SU-DHL-6 (cell line): ENCODE data around the gene ADD3.

ENCODE experiments used
- H2AFZ ChIP-seq: fragments of 200-600 bp; sonication (generic); 2 replicates; pipeline ENCODE4 v1.6.1; 2014; ENCODE audit warnings: low read depth, mild to moderate bottlenecking, moderate library complexity, mixed read lengths, antibody characterized with exemption, low read length; ENCODE audit not compliant: severe bottlenecking
- H3F3A ChIP-seq: fragments of 200-600 bp; shearing (Covaris generic); 2 replicates; pipeline ENCODE4 v1.6.0; 2016; ENCODE audit warnings: antibody characterized with exemption, mild to moderate bottlenecking; ENCODE audit not compliant: insufficient read depth
- H3K27ac ChIP-seq: fragments of 200-600 bp; sonication (generic); 2 replicates; pipeline ENCODE4 v1.5.1; 2016; ENCODE audit warnings: low read depth, mild to moderate bottlenecking, low read length, moderate library complexity, mixed read lengths
- H3K27me3 ChIP-seq: fragments of 200-600 bp; sonication (generic), shearing (Covaris generic); 2 replicates; pipeline ENCODE4 v1.6.0; 2014; ENCODE audit warnings: mild to moderate bottlenecking, low read length
- H3K36me3 ChIP-seq: fragments of 200-600 bp; sonication (generic); 2 replicates; pipeline ENCODE4 v1.6.1; 2014; ENCODE audit warnings: mild to moderate bottlenecking, low read length, mixed read lengths
- H3K4me2 ChIP-seq: fragments of 300-600, 200-600 bp; shearing (Covaris generic), sonication (generic); 2 replicates; pipeline ENCODE4 v1.6.0; 2014; ENCODE audit warnings: low read length, low read depth, mild to moderate bottlenecking; ENCODE audit not compliant: poor library complexity, severe bottlenecking
- H3K4me3 ChIP-seq: fragments of 200-600 bp; sonication (generic); 2 replicates; pipeline ENCODE4 v1.5.1; 2014; ENCODE audit warnings: antibody characterized with exemption, low read length, mild to moderate bottlenecking, mixed read lengths; ENCODE audit not compliant: insufficient read depth, poor library complexity, severe bottlenecking
- H3K79me2 ChIP-seq: fragments of 200-600 bp; sonication (generic); 2 replicates; pipeline ENCODE4 v1.6.1; 2014; ENCODE audit warnings: mild to moderate bottlenecking, low read length, moderate library complexity; ENCODE audit not compliant: insufficient read depth
- H3K9ac ChIP-seq: fragments of 200-600 bp; sonication (generic); 2 replicates; pipeline ENCODE4 v1.7.0; 2014; ENCODE audit warnings: mild to moderate bottlenecking, low read length
- H3K9me2 ChIP-seq: fragments of 200-600 bp; sonication (generic); replicated peaks from 2 replicates; pipeline ENCODE4 v1.6.1; 2014; ENCODE audit warnings: low read length; ENCODE audit not compliant: insufficient read depth
- H3K9me3 ChIP-seq: fragments of 200-600 bp; sonication (generic); 2 replicates; pipeline ENCODE4 v1.6.1; 2014; ENCODE audit warnings: low read length, mixed read lengths; ENCODE audit not compliant: insufficient read depth
- H4K20me1 ChIP-seq: fragments of 200-600 bp; sonication (generic); 2 replicates; pipeline ENCODE4 v1.6.1; 2014; ENCODE audit warnings: low read depth, mild to moderate bottlenecking, antibody characterized with exemption, low read length, moderate library complexity, mixed read lengths
- CTCF ChIP-seq: fragments of 200-600 bp; sonication (generic); IDR thresholded peaks from one replicate; pipeline ENCODE4 v1.5.1; 2017; ENCODE audit warnings: antibody characterized with exemption, mild to moderate bottlenecking, low read length, moderate library complexity; ENCODE audit not compliant: insufficient read depth, poor library complexity, severe bottlenecking
- EZH2phosphoT487 ChIP-seq: fragments of 200-600 bp; sonication (generic), shearing (Covaris generic); conservative IDR thresholded peaks from 2 replicates; pipeline ENCODE4 v1.6.1; 2018; ENCODE audit warnings: mild to moderate bottlenecking, antibody characterized with exemption, low read length, moderate library complexity, mixed read lengths

The ADD3 gene

GRCh38 chr10:109960682-109961081 lies 47.1 kb upstream of the ADD3 start:
- H3K36me3 ChIP-seq, result no peaks in the 10 kb centered on the region
- H3F3A ChIP-seq, result no peaks in the 10 kb centered on the region
- H3K9me3 ChIP-seq, result no peaks in the 10 kb centered on the region
- H3K4me2 ChIP-seq, result no peak overlapping the region
- H3K27me3 ChIP-seq, result no peaks in the 10 kb centered on the region
- H3K4me3 ChIP-seq, result no peak overlapping the region
- no peak overlapping the region for H2AFZ ChIP-seq
- H3K79me2 ChIP-seq, result no peaks in the 10 kb centered on the region
- no peak overlapping the region for H3K9ac ChIP-seq
- TF ChIP-seq CTCF (no peak), EZH2phosphoT487 (no peak)
- no peaks in the 10 kb centered on the region for H4K20me1 ChIP-seq
- H3K27ac ChIP-seq, result no peak overlapping the region
- no peaks in the 10 kb centered on the region for H3K9me2 ChIP-seq

- H3K9me3 ChIP-seq, result no peaks in the 10 kb centered on the region
- H4K20me1 ChIP-seq, result no peaks in the 10 kb centered on the region
- no peaks in the 10 kb centered on the region for H3K27me3 ChIP-seq
- no peak for TF ChIP-seq EZH2phosphoT487
- TF ChIP-seq CTCF, result no peak
- no peak overlapping the region for H3K9ac ChIP-seq
- no peak overlapping the region for H2AFZ ChIP-seq
- no peak overlapping the region for H3K4me3 ChIP-seq
- H3K9me2 ChIP-seq, result no peaks in the 10 kb centered on the region
- H3F3A ChIP-seq, result no peaks in the 10 kb centered on the region
- H3K27ac ChIP-seq, result no peak overlapping the region
- H3K4me2 ChIP-seq, result no peak overlapping the region
- no peaks in the 10 kb centered on the region for H3K79me2 ChIP-seq
- no peaks in the 10 kb centered on the region for H3K36me3 ChIP-seq
Measured at GRCh38 chr10:109961174-109962001, 46.4 kb upstream of the ADD3 start.

GRCh38 chr10:109962247-109962646 lies 45.5 kb upstream of the ADD3 start:
- no peaks in the 10 kb centered on the region for H3K9me3 ChIP-seq
- H3K9ac ChIP-seq, result no peak overlapping the region
- H4K20me1 ChIP-seq, result no peaks in the 10 kb centered on the region
- TF ChIP-seq CTCF, result no peak
- TF ChIP-seq EZH2phosphoT487, result no peak
- H3K27me3 ChIP-seq, result no peaks in the 10 kb centered on the region
- H3K27ac ChIP-seq, result no peak overlapping the region
- H3F3A ChIP-seq, result no peaks in the 10 kb centered on the region
- H3K36me3 ChIP-seq, result no peaks in the 10 kb centered on the region
- H3K4me3 ChIP-seq, result no peak overlapping the region
- no peak overlapping the region for H3K4me2 ChIP-seq
- no peaks in the 10 kb centered on the region for H3K79me2 ChIP-seq
- H3K9me2 ChIP-seq, result no peaks in the 10 kb centered on the region
- no peak overlapping the region for H2AFZ ChIP-seq
